ENCODE measurements around the gene IQGAP1.

- 0 out of 2 replicates have a peak, but pooled peaks have one; percentile 12 for TF ChIP-seq POLR2A (IDR thresholded peaks at IDR 0.05; ENCODE audit: low read depth, low read length)
- TF ChIP-seq POLR2AphosphoS5 (IDR thresholded peaks at IDR 0.05; ENCODE audit: low read depth, low read length): no peak
- peak; percentile 34; the same call in 1 of the 2 replicates for TF ChIP-seq TAF1 (IDR thresholded peaks at IDR 0.05; ENCODE audit: low read depth, low read length)
- peak; percentile 19; the same call in 1 of the 2 replicates for TF ChIP-seq SPI1 (IDR thresholded peaks at IDR 0.05; ENCODE audit: low read depth, low read length)
These were observed 12.8 kb downstream of the IQGAP1 start for GRCh38 chr15:90400759-90401314.

Measured in GM12891 (cell line).